ENCODE results near the gene SLC11A2.
A peak's percentile ranks its signal among the peaks of the same experiment; 100 is the strongest.
"Not testable (repeated sequence)": the region's sequence is repeated elsewhere in the genome, so short reads cannot be mapped to it uniquely, and the experiment has no call there.

SLC11A2 gene

DNA sequence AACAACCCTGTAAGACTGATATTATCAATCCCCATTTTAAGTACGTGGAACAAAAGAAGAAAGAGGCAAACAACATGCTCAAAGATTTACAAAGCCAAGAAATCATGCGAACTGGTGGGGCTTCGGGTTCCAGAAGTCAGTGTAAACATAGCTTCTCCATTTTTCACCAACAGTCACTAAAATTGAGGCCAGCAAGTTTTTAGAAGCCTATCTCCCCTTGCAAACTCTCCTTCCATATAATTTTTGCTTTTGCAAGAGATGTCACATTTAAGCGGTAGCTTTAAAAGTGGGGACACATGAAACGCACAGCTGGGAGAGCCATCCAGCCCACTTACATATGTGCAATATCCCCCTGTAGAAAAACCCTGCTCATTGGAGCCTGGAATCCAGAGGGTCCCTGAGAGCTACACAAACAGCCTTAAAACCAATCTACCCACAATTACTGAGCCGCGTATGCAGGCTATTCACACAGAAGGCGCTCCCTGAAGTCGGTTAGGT is 797 bp downstream of the SLC11A2 start:
- Histone ChIP-seq H3K27me3 (replicated peaks; ENCODE audit: control insufficient read depth, insufficient read depth, low read length) (no peaks in the 10 kb centered on the region), H3K4me1 (ENCODE audit: control insufficient read depth, insufficient read depth, low read length) (peaks cover 36% of the 10 kb centered on the region), H3K9ac (ENCODE audit: low read length) (peak overlapping the region; percentile 89), H3K36me3 (ENCODE audit: control insufficient read depth, insufficient read depth, low read length, severe bottlenecking) (no peaks in the 10 kb centered on the region), H3K9me3 (ENCODE audit: control insufficient read depth, low read length) (no peaks in the 10 kb centered on the region), H3K4me3 (ENCODE audit: low read length) (peak overlapping the region; percentile 90)
- DNase-seq (ENCODE audit: low read depth), result peak; percentile 58

DNA sequence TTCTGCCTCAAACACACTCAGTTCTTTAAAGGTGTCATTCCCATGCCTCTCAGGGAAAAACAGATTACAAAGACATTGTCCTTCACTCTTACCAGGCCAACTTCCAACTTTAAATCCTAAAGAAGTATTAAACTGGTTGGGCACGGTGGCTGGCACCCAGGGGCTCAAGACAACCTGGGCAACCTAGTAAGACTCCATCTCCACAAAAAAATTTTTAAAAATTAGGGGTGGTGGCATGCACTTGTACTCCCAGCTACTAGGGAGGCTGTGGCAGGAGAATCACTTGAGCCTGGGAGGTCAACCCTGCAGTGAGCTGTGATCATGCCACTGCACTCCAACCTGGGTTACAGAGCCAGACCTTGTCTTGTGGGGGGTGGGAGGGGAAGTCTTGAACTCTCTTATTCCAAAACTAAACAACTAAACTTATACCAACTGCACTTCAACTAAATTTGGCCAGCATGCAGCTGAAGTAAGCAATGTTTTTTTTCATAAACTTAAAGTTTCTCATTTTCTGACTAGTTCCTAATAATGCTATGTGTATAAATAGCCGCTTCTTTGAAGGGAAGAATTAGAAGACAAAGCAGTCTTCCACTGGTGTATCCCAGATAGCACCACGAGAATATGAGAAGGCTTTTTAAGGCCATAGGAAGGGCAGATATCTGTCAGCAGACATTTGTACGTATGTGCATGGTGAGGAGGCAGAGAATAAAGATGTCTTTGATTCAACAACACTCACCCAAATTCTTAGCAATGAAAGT is 2.4 kb downstream of the SLC11A2 start:
- Histone ChIP-seq H3K4me3 (ENCODE audit: low read length) (peak overlapping the region; percentile 90), H3K27me3 (replicated peaks; ENCODE audit: control insufficient read depth, insufficient read depth, low read length) (no peaks in the 10 kb centered on the region), H3K4me1 (ENCODE audit: control insufficient read depth, insufficient read depth, low read length) (peaks cover 31% of the 10 kb centered on the region), H3K9me3 (ENCODE audit: control insufficient read depth, low read length) (no peaks in the 10 kb centered on the region), H3K36me3 (ENCODE audit: control insufficient read depth, insufficient read depth, low read length, severe bottlenecking) (no peaks in the 10 kb centered on the region), H3K9ac (ENCODE audit: low read length) (peak overlapping the region; percentile 79)
- DNase-seq (ENCODE audit: low read depth), result peak; percentile 23

- Histone ChIP-seq H3K36me3 (ENCODE audit: control insufficient read depth, insufficient read depth, low read length, severe bottlenecking) (no peaks in the 10 kb centered on the region), H3K27me3 (replicated peaks; ENCODE audit: control insufficient read depth, insufficient read depth, low read length) (no peaks in the 10 kb centered on the region), H3K4me1 (ENCODE audit: control insufficient read depth, insufficient read depth, low read length) (peaks cover 22% of the 10 kb centered on the region), H3K4me3 (ENCODE audit: low read length) (no peak overlapping the region), H3K9me3 (ENCODE audit: control insufficient read depth, low read length) (no peaks in the 10 kb centered on the region), H3K9ac (ENCODE audit: low read length) (no peak overlapping the region)
- no peak for DNase-seq (ENCODE audit: low read depth)
Observed at GRCh38 chr12:51021694-51022093, 4.5 kb downstream of the SLC11A2 start.

GRCh38 chr12:51020448-51021182 is 5.6 kb downstream of the SLC11A2 start:
- DNase-seq (ENCODE audit: low read depth), result no peak
- no peak overlapping the region for H3K9ac ChIP-seq (ENCODE audit: low read length)
- H3K4me1 ChIP-seq (ENCODE audit: control insufficient read depth, insufficient read depth, low read length), result peaks cover 19% of the 10 kb centered on the region
- no peaks in the 10 kb centered on the region for H3K36me3 ChIP-seq (ENCODE audit: control insufficient read depth, insufficient read depth, low read length, severe bottlenecking)
- no peak overlapping the region for H3K4me3 ChIP-seq (ENCODE audit: low read length)
- H3K9me3 ChIP-seq (ENCODE audit: control insufficient read depth, low read length), result no peaks in the 10 kb centered on the region
- H3K27me3 ChIP-seq (replicated peaks; ENCODE audit: control insufficient read depth, insufficient read depth, low read length), result no peaks in the 10 kb centered on the region

DNA sequence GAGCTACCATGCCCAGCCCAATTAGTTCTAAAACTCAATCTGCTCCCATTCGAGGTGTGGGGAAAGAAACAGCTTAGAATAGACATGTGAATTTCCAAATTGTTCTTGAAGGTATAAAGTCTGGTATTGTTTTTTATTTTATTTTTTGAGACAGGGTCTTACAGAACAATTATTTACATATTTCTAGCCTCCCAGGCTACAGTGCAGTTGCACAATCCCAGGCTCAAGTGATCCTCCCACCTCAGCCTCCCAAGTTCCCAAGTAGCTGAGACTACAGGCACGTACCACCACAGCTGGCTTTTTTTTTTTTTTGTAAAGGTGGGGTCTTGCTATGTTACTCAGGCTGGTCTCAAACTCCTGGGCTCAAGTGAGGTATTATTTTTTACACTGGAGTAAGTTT is 6.3 kb downstream of the SLC11A2 start:
- Histone ChIP-seq H3K4me1 (ENCODE audit: control insufficient read depth, insufficient read depth, low read length) (peaks cover 12% of the 10 kb centered on the region), H3K36me3 (ENCODE audit: control insufficient read depth, insufficient read depth, low read length, severe bottlenecking) (no peaks in the 10 kb centered on the region), H3K4me3 (ENCODE audit: low read length) (no peak overlapping the region), H3K27me3 (replicated peaks; ENCODE audit: control insufficient read depth, insufficient read depth, low read length) (no peaks in the 10 kb centered on the region), H3K9ac (ENCODE audit: low read length) (no peak overlapping the region), H3K9me3 (ENCODE audit: control insufficient read depth, low read length) (no peaks in the 10 kb centered on the region)
- no peak for DNase-seq (ENCODE audit: low read depth)

- Histone ChIP-seq H3K36me3 (ENCODE audit: control insufficient read depth, insufficient read depth, low read length, severe bottlenecking) (no peaks in the 10 kb centered on the region), H3K4me1 (ENCODE audit: control insufficient read depth, insufficient read depth, low read length) (peaks cover 6% of the 10 kb centered on the region), H3K27me3 (replicated peaks; ENCODE audit: control insufficient read depth, insufficient read depth, low read length) (no peaks in the 10 kb centered on the region), H3K9me3 (ENCODE audit: control insufficient read depth, low read length) (no peaks in the 10 kb centered on the region), H3K4me3 (ENCODE audit: low read length) (no peak overlapping the region), H3K9ac (ENCODE audit: low read length) (no peak overlapping the region)
- no peak for DNase-seq (ENCODE audit: low read depth)
Observed at GRCh38 chr12:51018956-51019355, 7.2 kb downstream of the SLC11A2 start.

- Histone ChIP-seq H3K4me3 (ENCODE audit: low read length) (no peak overlapping the region), H3K4me1 (ENCODE audit: control insufficient read depth, insufficient read depth, low read length) (no peaks in the 10 kb centered on the region), H3K9ac (ENCODE audit: low read length) (no peak overlapping the region), H3K9me3 (ENCODE audit: control insufficient read depth, low read length) (no peaks in the 10 kb centered on the region), H3K27me3 (replicated peaks; ENCODE audit: control insufficient read depth, insufficient read depth, low read length) (no peaks in the 10 kb centered on the region), H3K36me3 (ENCODE audit: control insufficient read depth, insufficient read depth, low read length, severe bottlenecking) (no peaks in the 10 kb centered on the region)
- no peak for DNase-seq (ENCODE audit: low read depth)
Observed at GRCh38 chr12:51017452-51017851, 8.7 kb downstream of the SLC11A2 start.

DNA sequence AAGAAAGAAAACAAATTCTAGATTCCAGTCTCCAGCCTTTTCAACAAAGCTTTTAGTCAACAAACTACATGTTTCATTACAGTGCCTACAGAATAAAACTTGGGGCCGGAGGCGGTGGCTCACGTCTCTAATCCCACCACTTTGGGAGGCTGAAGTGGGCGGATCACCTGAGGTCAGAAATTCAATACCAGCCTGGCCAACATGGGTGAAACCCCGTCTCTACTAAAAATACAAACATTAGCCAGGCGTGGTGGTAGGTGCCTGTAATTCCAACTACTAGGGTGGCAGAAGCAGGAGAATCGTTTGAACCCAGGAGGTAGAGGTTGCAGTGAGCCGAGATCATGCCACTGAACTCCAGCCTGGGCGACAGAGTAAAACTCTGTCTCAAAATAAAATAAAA is 11.7 kb downstream of the SLC11A2 start:
- DNase-seq (ENCODE audit: low read depth); H3K4me1 ChIP-seq (ENCODE audit: control insufficient read depth, insufficient read depth, low read length); H3K9me3 ChIP-seq (ENCODE audit: control insufficient read depth, low read length); H3K27me3 ChIP-seq (replicated peaks; ENCODE audit: control insufficient read depth, insufficient read depth, low read length); H3K9ac ChIP-seq (ENCODE audit: low read length); H3K4me3 ChIP-seq (ENCODE audit: low read length); H3K36me3 ChIP-seq (ENCODE audit: control insufficient read depth, insufficient read depth, low read length, severe bottlenecking): not testable (repeated sequence)

DNA sequence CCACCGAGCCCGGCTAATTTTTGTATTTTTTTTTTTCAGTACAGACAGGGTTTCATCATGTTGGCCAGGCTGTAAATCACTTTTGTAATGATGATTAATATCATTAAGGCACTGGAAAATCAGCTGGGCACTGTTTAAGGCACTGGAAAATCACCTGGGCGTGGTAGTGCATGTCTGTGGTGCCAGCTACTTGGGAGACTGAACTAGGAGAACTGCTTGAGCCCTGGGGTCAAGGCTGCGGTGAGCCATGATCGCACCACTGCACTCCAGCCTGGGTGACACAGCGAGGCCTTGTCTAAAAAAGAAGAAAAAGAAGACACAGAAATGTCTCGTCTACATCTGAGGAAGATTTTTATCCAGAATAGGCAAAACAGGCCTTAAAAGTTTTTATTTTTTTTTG is 12.7 kb downstream of the SLC11A2 start:
- no peak for DNase-seq (ENCODE audit: low read depth)
- H3K4me1 ChIP-seq (ENCODE audit: control insufficient read depth, insufficient read depth, low read length), result peaks cover 6% of the 10 kb centered on the region

DNA sequence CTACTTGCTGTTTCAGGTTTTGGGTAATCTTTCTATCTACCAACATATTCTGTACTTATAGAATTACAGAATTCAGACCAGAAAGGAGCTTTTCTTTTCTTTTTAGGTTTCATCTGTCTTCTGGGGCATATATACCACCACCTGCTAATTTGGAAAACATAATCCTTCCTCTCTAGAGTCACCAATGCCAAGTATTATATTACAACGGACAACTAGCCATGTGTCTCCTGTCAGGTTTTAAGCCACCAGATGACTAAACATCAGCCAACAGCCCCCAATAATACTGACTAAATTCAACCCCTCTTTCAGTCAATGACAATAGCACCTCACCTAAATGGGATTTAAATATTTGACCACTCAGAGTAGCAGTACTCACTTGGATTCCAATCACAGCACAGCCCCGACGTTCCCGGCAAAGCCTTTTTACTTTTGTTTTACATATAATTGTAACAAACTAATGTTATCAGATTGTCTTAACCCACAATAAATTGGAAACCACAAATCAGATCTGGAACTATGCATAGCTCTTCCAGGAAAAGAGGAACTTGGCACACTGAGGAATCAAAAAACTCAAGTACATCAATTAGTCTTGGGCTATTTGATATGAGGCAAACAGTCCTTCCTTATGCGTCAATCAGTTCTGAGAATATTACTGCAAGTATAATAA is 13.5 kb downstream of the SLC11A2 start:
- peaks cover 6% of the 10 kb centered on the region for H3K4me1 ChIP-seq (ENCODE audit: control insufficient read depth, insufficient read depth, low read length)
- H3K9me3 ChIP-seq (ENCODE audit: control insufficient read depth, low read length), result no peaks in the 10 kb centered on the region
- no peak overlapping the region for H3K9ac ChIP-seq (ENCODE audit: low read length)
- no peak for DNase-seq (ENCODE audit: low read depth)
- no peak overlapping the region for H3K4me3 ChIP-seq (ENCODE audit: low read length)
- H3K36me3 ChIP-seq (ENCODE audit: control insufficient read depth, insufficient read depth, low read length, severe bottlenecking), result no peaks in the 10 kb centered on the region
- H3K27me3 ChIP-seq (replicated peaks; ENCODE audit: control insufficient read depth, insufficient read depth, low read length), result no peaks in the 10 kb centered on the region

More for the DNA sequence above, 12.7 kb downstream of the SLC11A2 start:
- Histone ChIP-seq H3K27me3 (replicated peaks; ENCODE audit: control insufficient read depth, insufficient read depth, low read length) (no peaks in the 10 kb centered on the region), H3K9me3 (ENCODE audit: control insufficient read depth, low read length) (no peaks in the 10 kb centered on the region), H3K36me3 (ENCODE audit: control insufficient read depth, insufficient read depth, low read length, severe bottlenecking) (no peaks in the 10 kb centered on the region), H3K4me3 (ENCODE audit: low read length) (no peak overlapping the region), H3K9ac (ENCODE audit: low read length) (no peak overlapping the region)

- Histone ChIP-seq H3K4me3 (ENCODE audit: low read length) (no peak overlapping the region), H3K4me1 (ENCODE audit: control insufficient read depth, insufficient read depth, low read length) (peaks cover 6% of the 10 kb centered on the region), H3K9ac (ENCODE audit: low read length) (no peak overlapping the region), H3K36me3 (ENCODE audit: control insufficient read depth, insufficient read depth, low read length, severe bottlenecking) (no peaks in the 10 kb centered on the region), H3K27me3 (replicated peaks; ENCODE audit: control insufficient read depth, insufficient read depth, low read length) (no peaks in the 10 kb centered on the region), H3K9me3 (ENCODE audit: control insufficient read depth, low read length) (no peaks in the 10 kb centered on the region)
- no peak for DNase-seq (ENCODE audit: low read depth)
Observed at GRCh38 chr12:51011955-51012354, 14.2 kb downstream of the SLC11A2 start.

All from adipocyte (in vitro differentiated cells).